SK-N-SH (cell line): ENCODE measurements around the gene OCEL1. TPM values are rescaled to one million over a fixed set of nuclear protein-coding genes. Genes with fewer than 3 reads are reported as not detected.

Experiments
- CTCF ChIA-PET: fragments of 300-600, 350-600 bp; formaldehyde crosslinking; extraction: SDS; loops from one replicate; lab custom pipeline; 2021; lab: Yijun Ruan, JAX
- POLR2A ChIA-PET: fragments of 350-600 bp; sonication (Branson Sonifier 250); formaldehyde crosslinking; extraction: SDS; loops from one replicate; lab custom pipeline; 2020; ENCODE audit warnings: antibody characterized with exemption, inconsistent platforms; lab: Yijun Ruan, JAX
- DNase-seq: peaks from one replicate; pipeline ENCODE4 v3.0.0; 2012
- H2AFZ ChIP-seq: fragments of 200-600 bp; sonication (generic); 2 replicates; pipeline ENCODE4 v1.8.1; 2016; ENCODE audit warnings: antibody characterized with exemption, mild to moderate bottlenecking, low read depth
- H3F3A ChIP-seq: fragments of 200-600 bp; sonication (generic); replicated peaks from 2 replicates; pipeline ENCODE3; 2016; ENCODE audit warnings: antibody characterized with exemption, mild to moderate bottlenecking; ENCODE audit not compliant: insufficient read depth
- H3K27ac ChIP-seq, 2 experiments: fragments of 200-500 bp in 1 of 2; fragments of 200-600 bp in 1 of 2; sonication (Bioruptor generic) in 1 of 2; sonication (generic), shearing (Covaris generic) in 1 of 2; 2 replicates each; pipeline versions ENCODE4 v1.5.1 to v1.6.1; 2014 to 2016; ENCODE audit warnings: low read depth in 2 of 2, inconsistent platforms in 1 of 2, low read length in 1 of 2, mild to moderate bottlenecking in 1 of 2, mixed read lengths in 1 of 2
- H3K27me3 ChIP-seq: fragments of 200-600 bp; sonication (generic), shearing (Covaris generic); 2 replicates; pipeline ENCODE4 v1.6.1; 2016; ENCODE audit warnings: mixed run types; ENCODE audit not compliant: insufficient read depth
- H3K36me3 ChIP-seq, 2 experiments: fragments of 200-500 bp in 1 of 2; fragments of 200-600 bp in 1 of 2; sonication (Bioruptor generic) in 1 of 2; sonication (generic) in 1 of 2; replicated peaks in 1 of 2; 2 replicates each; pipeline versions ENCODE3 to v1.5.1; 2014 to 2016; ENCODE audit warnings: low read length in 1 of 2, mild to moderate bottlenecking in 1 of 2; ENCODE audit not compliant: insufficient read depth in 2 of 2, control insufficient read depth in 1 of 2
- H3K4me1 ChIP-seq, 2 experiments: fragments of 200-500 bp in 1 of 2; fragments of 200-600 bp in 1 of 2; sonication (Bioruptor generic) in 1 of 2; sonication (generic), shearing (Covaris generic) in 1 of 2; 2 replicates each; pipeline versions ENCODE4 v1.5.1 to v1.6.1; 2014 to 2016; ENCODE audit warnings: low read depth in 1 of 2, low read length in 1 of 2, mixed run types in 1 of 2; ENCODE audit not compliant: insufficient read depth in 2 of 2, control insufficient read depth in 1 of 2
- H3K4me2 ChIP-seq: fragments of 200-600 bp; sonication (generic), shearing (Covaris generic); 2 replicates; pipeline ENCODE4 v1.6.1; 2017; ENCODE audit warnings: mixed run types
- H3K4me3 ChIP-seq, 2 experiments: fragments of 200-500 bp in 1 of 2; fragments of 200-600 bp in 1 of 2; sonication (Bioruptor generic) in 1 of 2; sonication (generic), shearing (Covaris generic) in 1 of 2; 2 replicates each; pipeline versions ENCODE4 v1.5.1 to v1.8.1; 2014 to 2016; ENCODE audit warnings: low read depth in 2 of 2, inconsistent platforms in 1 of 2, low read length in 1 of 2, mild to moderate bottlenecking in 1 of 2, mixed read lengths in 1 of 2, moderate library complexity in 1 of 2
- H3K79me2 ChIP-seq: fragments of 200-600 bp; sonication (generic); 2 replicates; pipeline ENCODE4 v1.8.1; 2017; ENCODE audit warnings: mild to moderate bottlenecking; ENCODE audit not compliant: insufficient read depth
- H3K9ac ChIP-seq: fragments of 200-600 bp; sonication (generic); 2 replicates; pipeline ENCODE4 v1.6.1; 2017; ENCODE audit warnings: mixed run types
- H3K9me2 ChIP-seq: fragments of 200-600 bp; sonication (generic); 2 replicates; pipeline ENCODE4 v1.6.1; 2017; ENCODE audit warnings: mixed run types
- H3K9me3 ChIP-seq: fragments of 200-600 bp; sonication (generic); 2 replicates; pipeline ENCODE4 v1.6.1; 2017; ENCODE audit warnings: mixed run types, mild to moderate bottlenecking, moderate library complexity
- H4K20me1 ChIP-seq: fragments of 200-600 bp; sonication (generic); 2 replicates; pipeline ENCODE4 v1.6.1; 2017; ENCODE audit warnings: mild to moderate bottlenecking, mixed run types; ENCODE audit not compliant: insufficient read depth
- CHD2 ChIP-seq: fragments of 150-350 bp; IDR thresholded peaks from 2 replicates; pipeline ENCODE4 v1.6.1; 2018; ENCODE audit warnings: low read length; ENCODE audit not compliant: partially characterized antibody
- FOXJ3 ChIP-seq: sonication (generic); formaldehyde crosslinking; IDR thresholded peaks from 2 replicates; pipeline ENCODE4 v1.5.1; 2020; ENCODE audit warnings: mild to moderate bottlenecking, missing genetic modification reagents
- FOXM1 ChIP-seq: IDR thresholded peaks from 2 replicates; pipeline ENCODE4 v1.4.0; 2012; ENCODE audit warnings: low read depth, mild to moderate bottlenecking
- GABPA ChIP-seq: IDR thresholded peaks from 2 replicates; pipeline ENCODE4 v1.4.0; 2012; ENCODE audit warnings: low read depth, mild to moderate bottlenecking
- NFIC ChIP-seq: IDR thresholded peaks from 2 replicates; pipeline ENCODE4 v1.4.0; 2012; ENCODE audit warnings: borderline replicate concordance
- POLR2AphosphoS5 ChIP-seq: IDR thresholded peaks from 2 replicates; pipeline ENCODE4 v1.6.1; 2012; ENCODE audit warnings: low read depth, low read length
- RXRA ChIP-seq: IDR thresholded peaks from 2 replicates; pipeline ENCODE4 v1.4.0; 2012; ENCODE audit warnings: low read depth, mild to moderate bottlenecking, borderline replicate concordance
- SIN3A ChIP-seq: IDR thresholded peaks from 2 replicates; pipeline ENCODE4 v1.6.1; 2012; ENCODE audit warnings: low read depth, mild to moderate bottlenecking, low read length, moderate library complexity, borderline replicate concordance
- WGBS: methylation state at CpG from one replicate; pipeline ENCODE4 v1.1.6; 2017; ENCODE audit warnings: low lambda C conversion rate; 5-methylcytosine and 5-hydroxymethylcytosine counted together
- polyA plus RNA-seq, 3 experiments: library from polyadenylated mRNA; depleted of rRNA; stranded (reverse); fragments of >200 nt; gene quantifications; 2 replicates each; pipeline ENCODE4 v1.2.3, GENCODE V29; 2012
- TF ChIP-seq, protein P1 (sequence below): fragments of 150-350 bp; IDR thresholded peaks from 2 replicates; pipeline ENCODE4 v1.6.1; 2017; ENCODE audit warnings: antibody characterized with exemption, low read length, low read depth, borderline replicate concordance
- TF ChIP-seq, protein P2 (sequence below): IDR thresholded peaks from 2 replicates; pipeline ENCODE4 v1.6.1; 2012; ENCODE audit warnings: mild to moderate bottlenecking, low read depth, low read length, moderate library complexity
- TF ChIP-seq, protein P3 (sequence below): IDR thresholded peaks from 2 replicates; pipeline ENCODE4; 2012
- TF ChIP-seq, protein P4 (sequence below): IDR thresholded peaks from 2 replicates; pipeline ENCODE4 v1.4.0; 2012; ENCODE audit warnings: low read depth
- TF ChIP-seq, protein P5 (sequence below): fragments of 150-350 bp; IDR thresholded peaks from 2 replicates; pipeline ENCODE4 v1.6.1; 2016; ENCODE audit warnings: mild to moderate bottlenecking, low read depth, low read length

The OCEL1 gene
- polyA plus RNA-seq, 1 of the 3 experiments (the other 2 are of a cell fraction): 9.8 TPM

DNA sequence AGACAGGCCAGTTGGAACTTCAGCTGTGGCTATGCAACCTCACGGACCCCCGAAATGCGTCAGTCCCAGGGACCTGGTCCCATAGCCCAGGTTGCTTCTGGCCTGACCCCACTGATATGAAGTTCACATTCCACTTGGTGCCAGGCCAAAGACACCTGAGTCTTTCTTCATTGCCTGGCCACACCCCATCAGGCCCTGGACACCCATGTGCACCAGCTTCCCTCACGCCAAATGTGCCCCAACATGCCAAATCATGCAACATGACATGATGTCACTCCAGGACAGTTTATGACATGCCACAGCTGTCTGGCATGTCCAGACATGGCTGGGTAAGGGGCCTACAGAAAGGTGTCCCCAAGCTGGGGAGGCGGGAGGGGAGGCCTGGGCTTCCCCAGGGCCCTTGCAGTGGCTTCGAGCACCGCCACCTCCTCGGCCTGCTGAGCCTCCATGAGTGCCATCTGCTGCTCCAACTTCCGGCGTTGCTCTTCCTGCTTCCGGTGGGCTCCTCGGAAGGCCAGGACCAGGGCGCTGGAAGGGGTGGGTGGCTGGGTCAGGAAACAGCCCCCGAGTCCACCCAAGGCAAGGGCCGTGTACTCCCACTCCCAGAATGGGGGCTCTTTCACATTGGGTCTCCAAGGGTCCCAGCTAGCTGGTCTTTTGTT, 24.0 kb downstream of the OCEL1 start:
- no peaks in the 10 kb centered on the region for H4K20me1 ChIP-seq
- no peak overlapping the region for H3K4me3 ChIP-seq
- CTCF ChIA-PET: interaction anchor here (0.6 to 2.9 kb wide), 4 partner anchors 11 to 34 kb away, joined by 3 to 14 read pairs (median 4); no protein-coding TSS in a partner anchor
- peaks cover 3% of the 10 kb centered on the region for H3K79me2 ChIP-seq
- 94% methylated on average over 11 of the region's 15 CpGs for WGBS
- H3K4me1 ChIP-seq: peaks cover 6 to 16% of the 10 kb centered on the region in 2 experiments; a peak in 2 of 4 replicates
- POLR2A ChIA-PET: no interaction called here
- H3K4me2 ChIP-seq: no peak overlapping the region
- H3K27me3 ChIP-seq: no peaks in the 10 kb centered on the region
- no peak for DNase-seq
- no peak overlapping the region for H3K27ac ChIP-seq
- no peaks in the 10 kb centered on the region for H3K36me3 ChIP-seq
- no peak overlapping the region for H3K9ac ChIP-seq
- H3K9me2 ChIP-seq: no peaks in the 10 kb centered on the region
- no peak overlapping the region for H2AFZ ChIP-seq
- H3K9me3 ChIP-seq: no peaks in the 10 kb centered on the region
- H3F3A ChIP-seq: no peaks in the 10 kb centered on the region
- no peak for TF ChIP-seq POLR2AphosphoS5
- TF ChIP-seq, all 33 proteins: peak for 0

DNA sequence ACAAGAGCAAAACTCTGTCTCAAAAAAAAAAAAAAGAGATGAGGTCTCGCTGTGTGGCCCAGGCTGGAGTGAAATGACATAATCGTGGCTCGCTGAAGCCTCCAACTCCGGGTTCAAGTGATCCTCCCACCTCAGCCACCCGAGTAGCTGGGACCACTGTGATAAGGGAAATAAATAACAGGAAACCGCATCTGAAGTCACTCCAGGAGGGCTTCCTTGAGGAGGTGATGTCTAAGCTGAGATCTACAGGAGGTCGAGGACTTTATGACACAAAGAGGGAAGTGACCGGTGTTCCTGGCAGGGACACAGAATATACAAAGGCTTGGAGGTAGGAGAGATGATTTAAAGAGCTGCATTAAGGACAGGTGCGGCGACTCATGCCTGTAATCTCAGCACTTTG, 28.6 kb downstream of the OCEL1 start:
- H3K9me2 ChIP-seq: no peaks in the 10 kb centered on the region
- H4K20me1 ChIP-seq: no peaks in the 10 kb centered on the region
- CTCF ChIA-PET: no interaction called here
- H2AFZ ChIP-seq: no peak overlapping the region
- H3K4me2 ChIP-seq: no peak overlapping the region
- no peaks in the 10 kb centered on the region for H3K79me2 ChIP-seq
- H3K9ac ChIP-seq: no peak overlapping the region
- POLR2A ChIA-PET: no interaction called here
- no peaks in the 10 kb centered on the region for H3K4me1 ChIP-seq
- H3K27me3 ChIP-seq: no peaks in the 10 kb centered on the region
- DNase-seq: no peak
- TF ChIP-seq FOXM1 (no peak), FOXJ3 (CRISPR knock-in tag) (no peak), SIN3A (no peak), GABPA (no peak), NFIC (no peak), RXRA (no peak), CHD2 (no peak)
- TF ChIP-seq, protein P1, sequence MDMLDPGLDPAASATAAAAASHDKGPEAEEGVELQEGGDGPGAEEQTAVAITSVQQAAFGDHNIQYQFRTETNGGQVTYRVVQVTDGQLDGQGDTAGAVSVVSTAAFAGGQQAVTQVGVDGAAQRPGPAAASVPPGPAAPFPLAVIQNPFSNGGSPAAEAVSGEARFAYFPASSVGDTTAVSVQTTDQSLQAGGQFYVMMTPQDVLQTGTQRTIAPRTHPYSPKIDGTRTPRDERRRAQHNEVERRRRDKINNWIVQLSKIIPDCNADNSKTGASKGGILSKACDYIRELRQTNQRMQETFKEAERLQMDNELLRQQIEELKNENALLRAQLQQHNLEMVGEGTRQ: no peak
- TF ChIP-seq, protein P2, sequence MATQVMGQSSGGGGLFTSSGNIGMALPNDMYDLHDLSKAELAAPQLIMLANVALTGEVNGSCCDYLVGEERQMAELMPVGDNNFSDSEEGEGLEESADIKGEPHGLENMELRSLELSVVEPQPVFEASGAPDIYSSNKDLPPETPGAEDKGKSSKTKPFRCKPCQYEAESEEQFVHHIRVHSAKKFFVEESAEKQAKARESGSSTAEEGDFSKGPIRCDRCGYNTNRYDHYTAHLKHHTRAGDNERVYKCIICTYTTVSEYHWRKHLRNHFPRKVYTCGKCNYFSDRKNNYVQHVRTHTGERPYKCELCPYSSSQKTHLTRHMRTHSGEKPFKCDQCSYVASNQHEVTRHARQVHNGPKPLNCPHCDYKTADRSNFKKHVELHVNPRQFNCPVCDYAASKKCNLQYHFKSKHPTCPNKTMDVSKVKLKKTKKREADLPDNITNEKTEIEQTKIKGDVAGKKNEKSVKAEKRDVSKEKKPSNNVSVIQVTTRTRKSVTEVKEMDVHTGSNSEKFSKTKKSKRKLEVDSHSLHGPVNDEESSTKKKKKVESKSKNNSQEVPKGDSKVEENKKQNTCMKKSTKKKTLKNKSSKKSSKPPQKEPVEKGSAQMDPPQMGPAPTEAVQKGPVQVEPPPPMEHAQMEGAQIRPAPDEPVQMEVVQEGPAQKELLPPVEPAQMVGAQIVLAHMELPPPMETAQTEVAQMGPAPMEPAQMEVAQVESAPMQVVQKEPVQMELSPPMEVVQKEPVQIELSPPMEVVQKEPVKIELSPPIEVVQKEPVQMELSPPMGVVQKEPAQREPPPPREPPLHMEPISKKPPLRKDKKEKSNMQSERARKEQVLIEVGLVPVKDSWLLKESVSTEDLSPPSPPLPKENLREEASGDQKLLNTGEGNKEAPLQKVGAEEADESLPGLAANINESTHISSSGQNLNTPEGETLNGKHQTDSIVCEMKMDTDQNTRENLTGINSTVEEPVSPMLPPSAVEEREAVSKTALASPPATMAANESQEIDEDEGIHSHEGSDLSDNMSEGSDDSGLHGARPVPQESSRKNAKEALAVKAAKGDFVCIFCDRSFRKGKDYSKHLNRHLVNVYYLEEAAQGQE: no peak
- TF ChIP-seq, protein P3, sequence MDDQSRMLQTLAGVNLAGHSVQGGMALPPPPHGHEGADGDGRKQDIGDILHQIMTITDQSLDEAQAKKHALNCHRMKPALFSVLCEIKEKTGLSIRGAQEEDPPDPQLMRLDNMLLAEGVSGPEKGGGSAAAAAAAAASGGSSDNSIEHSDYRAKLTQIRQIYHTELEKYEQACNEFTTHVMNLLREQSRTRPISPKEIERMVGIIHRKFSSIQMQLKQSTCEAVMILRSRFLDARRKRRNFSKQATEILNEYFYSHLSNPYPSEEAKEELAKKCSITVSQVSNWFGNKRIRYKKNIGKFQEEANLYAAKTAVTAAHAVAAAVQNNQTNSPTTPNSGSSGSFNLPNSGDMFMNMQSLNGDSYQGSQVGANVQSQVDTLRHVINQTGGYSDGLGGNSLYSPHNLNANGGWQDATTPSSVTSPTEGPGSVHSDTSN: no peak
- TF ChIP-seq, protein P4, sequence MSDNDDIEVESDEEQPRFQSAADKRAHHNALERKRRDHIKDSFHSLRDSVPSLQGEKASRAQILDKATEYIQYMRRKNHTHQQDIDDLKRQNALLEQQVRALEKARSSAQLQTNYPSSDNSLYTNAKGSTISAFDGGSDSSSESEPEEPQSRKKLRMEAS: no peak
- TF ChIP-seq, protein P5, sequence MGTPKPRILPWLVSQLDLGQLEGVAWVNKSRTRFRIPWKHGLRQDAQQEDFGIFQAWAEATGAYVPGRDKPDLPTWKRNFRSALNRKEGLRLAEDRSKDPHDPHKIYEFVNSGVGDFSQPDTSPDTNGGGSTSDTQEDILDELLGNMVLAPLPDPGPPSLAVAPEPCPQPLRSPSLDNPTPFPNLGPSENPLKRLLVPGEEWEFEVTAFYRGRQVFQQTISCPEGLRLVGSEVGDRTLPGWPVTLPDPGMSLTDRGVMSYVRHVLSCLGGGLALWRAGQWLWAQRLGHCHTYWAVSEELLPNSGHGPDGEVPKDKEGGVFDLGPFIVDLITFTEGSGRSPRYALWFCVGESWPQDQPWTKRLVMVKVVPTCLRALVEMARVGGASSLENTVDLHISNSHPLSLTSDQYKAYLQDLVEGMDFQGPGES: no peak
- TF ChIP-seq, all 33 proteins: peak for 0
- whole genome bisulfite sequencing: 81% methylated on average over 10 of the region's 10 CpGs
- H3K9me3 ChIP-seq: peaks cover 5% of the 10 kb centered on the region; the same call in 1 of the 2 replicates
- no peaks in the 10 kb centered on the region for H3F3A ChIP-seq
- H3K27ac ChIP-seq: no peak overlapping the region
- H3K36me3 ChIP-seq: no peaks in the 10 kb centered on the region
- no peak overlapping the region for H3K4me3 ChIP-seq
